HCT116 (cell line): ENCODE results near the gene ZFP36L2. TPM values are rescaled to one million over a fixed set of nuclear protein-coding genes. Genes with fewer than 3 reads are reported as not detected.

Experiments
- ATAC-seq: fragments of 200-7000 bp; cut with Tn5 transposase; 2 replicates; pipeline ENCODE4 v1.9.1; 2020; ENCODE audit warnings: mild to moderate bottlenecking, moderate library complexity
- BruUV-seq: library from RNA; stranded (reverse); fragments of 400-500 nt; replicated peaks from 2 replicates; lab custom pipeline; 2021; lab: Mats Ljungman, UMichigan
- CTCF ChIA-PET: fragments of 300-600 bp; sonication (Branson Sonifier 250); formaldehyde crosslinking; loops from one replicate; lab custom pipeline; 2021; ENCODE audit warnings: antibody characterized with exemption; lab: Charles Lee
- POLR2A ChIA-PET: fragments of 300-600, 350-600 bp; sonication (Branson Sonifier 250); formaldehyde crosslinking; loops from one replicate; lab custom pipeline; 2021; ENCODE audit warnings: antibody characterized with exemption; lab: Charles Lee
- RAD21 ChIA-PET, 2 experiments: fragments of 300-600 bp; sonication (Branson Sonifier 250); formaldehyde crosslinking; loops; one replicate each; lab custom pipeline; 2023; ENCODE audit warnings: low total read pairs in 2 of 2; ENCODE audit not compliant: uncharacterized antibody in 2 of 2, unreplicated experiment in 2 of 2, low non-redundant PET in 1 of 2; lab: Charles Lee
- DNase-seq: peaks from one replicate; pipeline ENCODE4 v3.0.0-alpha.2; 2010; ENCODE audit warnings: low read depth, low spot score
- H2AFZ ChIP-seq: fragments of 200-600 bp; shearing (Covaris generic), sonication (generic); 2 replicates; pipeline ENCODE4 v1.6.1; 2017; ENCODE audit warnings: low read depth, mixed run types, mixed read lengths, antibody characterized with exemption, low read length; ENCODE audit not compliant: poor library complexity, severe bottlenecking
- H3K27ac ChIP-seq: 2 replicates; pipeline ENCODE4 v1.5.1; 2012; ENCODE audit warnings: low read depth, low read length
- H3K27me3 ChIP-seq: fragments of 200-600 bp; sonication (generic); 2 replicates; pipeline ENCODE4 v1.6.1; 2016; ENCODE audit warnings: mixed run types, low read length, mixed read lengths; ENCODE audit not compliant: insufficient read depth
- H3K36me3 ChIP-seq, 2 experiments: fragments of 200-500 bp in 1 of 2; fragments of 200-600 bp in 1 of 2; sonication (Bioruptor generic) in 1 of 2; sonication (generic) in 1 of 2; 2 replicates each; pipeline versions ENCODE4 v1.5.1 to v1.6.1; 2014 to 2016; ENCODE audit warnings: low read length in 2 of 2, inconsistent platforms in 1 of 2, mixed read lengths in 1 of 2, mixed run types in 1 of 2; ENCODE audit not compliant: insufficient read depth in 2 of 2, control insufficient read depth in 1 of 2
- H3K4me1 ChIP-seq, 2 experiments: fragments of 200-600 bp in 1 of 2; sonication (generic) in 1 of 2; 2 replicates each; pipeline versions ENCODE4 v1.5.1 to v1.6.1; 2012 to 2017; ENCODE audit warnings: low read length in 2 of 2, inconsistent platforms in 1 of 2, mild to moderate bottlenecking in 1 of 2, mixed read lengths in 1 of 2, mixed run types in 1 of 2, moderate library complexity in 1 of 2; ENCODE audit not compliant: insufficient read depth in 2 of 2, control insufficient read depth in 1 of 2
- H3K4me2 ChIP-seq: fragments of 200-600 bp; sonication (generic); 2 replicates; pipeline ENCODE4 v1.6.1; 2017; ENCODE audit warnings: mixed run types, low read length, mixed read lengths
- H3K4me3 ChIP-seq, 2 experiments: fragments of 200-600 bp in 1 of 2; sonication (generic) in 1 of 2; replicated peaks in 1 of 2; 2 replicates each; pipeline ENCODE4 v1.5.1; 2011 to 2016; ENCODE audit warnings: low read length in 2 of 2, control low read depth in 1 of 2, low read depth in 1 of 2, mild to moderate bottlenecking in 1 of 2, mixed read lengths in 1 of 2, mixed run types in 1 of 2
- H3K79me2 ChIP-seq: fragments of 200-600 bp; sonication (generic); 2 replicates; pipeline ENCODE4 v1.6.1; 2017; ENCODE audit warnings: mild to moderate bottlenecking, mixed run types, low read length, moderate library complexity, mixed read lengths; ENCODE audit not compliant: insufficient read depth
- H3K9ac ChIP-seq: fragments of 200-600 bp; sonication (generic); 2 replicates; pipeline ENCODE4 v1.6.1; 2016; ENCODE audit warnings: low read length, mixed read lengths
- H3K9me2 ChIP-seq: fragments of 200-600 bp; sonication (generic), shearing (Covaris generic); 2 replicates; pipeline ENCODE4 v1.6.1; 2017; ENCODE audit warnings: mixed run types, mild to moderate bottlenecking, moderate library complexity; ENCODE audit not compliant: insufficient read depth
- H3K9me3 ChIP-seq, 2 experiments: fragments of 200-500 bp in 1 of 2; fragments of 200-600 bp in 1 of 2; sonication (Bioruptor generic) in 1 of 2; sonication (generic) in 1 of 2; 2 replicates each; pipeline ENCODE4 v1.6.1; 2014 to 2017; ENCODE audit warnings: low read length in 2 of 2, mixed read lengths in 2 of 2, inconsistent platforms in 1 of 2, low read depth in 1 of 2, mild to moderate bottlenecking in 1 of 2, mixed run types in 1 of 2, moderate library complexity in 1 of 2; ENCODE audit not compliant: control insufficient read depth in 1 of 2, insufficient read depth in 1 of 2
- H4K20me1 ChIP-seq: fragments of 200-600 bp; sonication (generic), shearing (Covaris generic); 2 replicates; pipeline ENCODE4 v1.6.1; 2017; ENCODE audit warnings: mixed run types, mild to moderate bottlenecking, moderate library complexity; ENCODE audit not compliant: insufficient read depth
- ATF3 ChIP-seq: IDR thresholded peaks from 2 replicates; pipeline ENCODE4 v1.6.1; 2012
- EGR1 ChIP-seq: IDR thresholded peaks from 2 replicates; pipeline ENCODE4 v1.6.1; 2012; ENCODE audit warnings: low read depth
- EZH2 ChIP-seq: fragments of 200-600 bp; sonication (generic); IDR thresholded peaks from 2 replicates; pipeline ENCODE4 v1.6.1; 2017; ENCODE audit warnings: antibody characterized with exemption, mixed run types
- EZH2phosphoT487 ChIP-seq: fragments of 200-600 bp; IDR thresholded peaks from 2 replicates; pipeline ENCODE4 v1.6.1; 2018; ENCODE audit warnings: antibody characterized with exemption, borderline replicate concordance
- FOSL1 ChIP-seq: IDR thresholded peaks from 2 replicates; pipeline ENCODE4 v1.6.1; 2012; ENCODE audit warnings: low read depth
- MAX ChIP-seq: IDR thresholded peaks from 2 replicates; pipeline ENCODE4 v1.6.1; 2012
- POLR2A ChIP-seq: IDR thresholded peaks from 2 replicates; pipeline ENCODE4 v1.7.0; 2011; ENCODE audit warnings: borderline replicate concordance; ENCODE audit not compliant: insufficient read depth, insufficient read length; ENCODE audit errors: extremely low read depth
- POLR2AphosphoS5 ChIP-seq: IDR thresholded peaks from 2 replicates; pipeline ENCODE4 v1.6.1; 2011; ENCODE audit warnings: mild to moderate bottlenecking, low read depth, low read length, moderate library complexity
- RAD21 ChIP-seq: IDR thresholded peaks from 2 replicates; pipeline ENCODE4 v1.6.1; 2012; ENCODE audit warnings: low read depth, mild to moderate bottlenecking
- SP1 ChIP-seq: IDR thresholded peaks from 2 replicates; pipeline ENCODE4 v1.6.1; 2012; ENCODE audit warnings: low read depth
- SRF ChIP-seq: IDR thresholded peaks from 2 replicates; pipeline ENCODE4 v1.6.1; 2012; ENCODE audit warnings: low read depth
- TCF7L2 ChIP-seq: IDR thresholded peaks from 2 replicates; pipeline ENCODE4 v1.7.0; 2011; ENCODE audit warnings: borderline replicate concordance, inconsistent platforms; ENCODE audit not compliant: insufficient read depth, insufficient read length; ENCODE audit errors: extremely low read depth
- YY1 ChIP-seq: IDR thresholded peaks from 2 replicates; pipeline ENCODE4 v1.6.1; 2011; ENCODE audit warnings: low read length, low read depth, moderate library complexity, mild to moderate bottlenecking; ENCODE audit not compliant: insufficient replicate concordance; ENCODE audit errors: extremely low read depth
- ZBTB33 ChIP-seq: IDR thresholded peaks from 2 replicates; pipeline ENCODE4 v1.6.1; 2011; ENCODE audit warnings: mild to moderate bottlenecking, low read length, moderate library complexity; ENCODE audit not compliant: insufficient replicate concordance; ENCODE audit errors: extremely low read depth
- ZNF274 ChIP-seq: fragments of 200-500 bp; sonication (Bioruptor generic); IDR thresholded peaks from 2 replicates; pipeline ENCODE4 v1.6.1; 2014; ENCODE audit warnings: mild to moderate bottlenecking, low read depth, low read length, inconsistent platforms
- intact Hi-C: fragments of 100-400 bp; cut with micrococcal nuclease; formaldehyde crosslinking; loops from 2 replicates; pipeline ENCODE4 v1.10.0; 2022
- total RNA-seq: library from RNA; stranded (reverse); gene quantifications from one replicate; pipeline ENCODE4 v1.2.1, GENCODE V29; 2021; ENCODE audit not compliant: unreplicated experiment

Gene ZFP36L2
- total RNA-seq, 1 experiment from 2014 or later: 30.3 TPM

GRCh38 chr2:43230351-43230885, 4.0 kb upstream of the ZFP36L2 start:
- CTCF ChIA-PET: interaction anchor here (1.0 to 3.4 kb wide), 5 partner anchors 10 to 283 kb away, joined by 3 to 20 read pairs (median 11); no protein-coding TSS in a partner anchor
- ATAC-seq: no peak
- BruUV-seq: no TSS peak
- Histone ChIP-seq H3K36me3 (peaks cover 0 to 9% of the 10 kb centered on the region in 2 experiments; a peak in 1 of 4 replicates), H3K9me3 (no peaks in the 10 kb centered on the region)
- intact Hi-C loops: no loop called here
- no peak for DNase-seq
- TF ChIP-seq ATF3 (no peak), RAD21 (no peak), EZH2phosphoT487 (no peak), EZH2 (no peak), YY1 (no peak), SRF (no peak), EGR1 (no peak), SP1 (no peak), POLR2AphosphoS5 (no peak), POLR2A (no peak), ZBTB33 (no peak), FOSL1 (no peak), TCF7L2 (no peak), ZNF274 (no peak), MAX (no peak)
- TF ChIP-seq, all 23 proteins: peak for 0
- Histone ChIP-seq H4K20me1 (no peaks in the 10 kb centered on the region), H3K9me2 (no peaks in the 10 kb centered on the region), H3K27ac (no peak overlapping the region), H3K4me3 (no peak overlapping the region), H3K9ac (no peak overlapping the region), H3K4me1 (peaks cover 18 to 26% of the 10 kb centered on the region in 2 experiments), H3K4me2 (no peak overlapping the region), H2AFZ (no peak overlapping the region), H3K79me2 (peaks cover 8% of the 10 kb centered on the region), H3K27me3 (no peaks in the 10 kb centered on the region)
- ChIA-PET POLR2A (no interaction called here), RAD21 (interaction anchor here in 1 of 2 experiments (1.4 kb wide), 1 partner anchor 100 kb away, joined by 3 read pairs; no protein-coding TSS in a partner anchor)
